ENCODE results near the gene CADPS2. TPM values are rescaled to one million over a fixed set of nuclear protein-coding genes. Genes with fewer than 3 reads are reported as not detected.

Gene CADPS2
- total RNA-seq, result 32.2 and 40.8 TPM in 2 replicates
- 9.6 and 11.5 TPM in 2 replicates for polyA plus RNA-seq
- 6.5 and 7.6 TPM in 2 replicates for polyA plus RNA-seq (2012)
- polyA minus RNA-seq (ENCODE audit: low replicate concordance), result 4.4 and 4.8 TPM in 2 replicates

- TF ChIP-seq CTCF (conservative IDR thresholded peaks at IDR 0.05 in 1 of 2, IDR thresholded peaks at IDR 0.05 in 1 of 2; ENCODE audit: low read depth in 1 of 2, low read length in 2 of 2) (peak; percentile 9 to 37), EZH2 (IDR thresholded peaks at IDR 0.05; ENCODE audit: low read length, missing control alignments) (no peak)
- peak within 1 kb of the TSS; percentile 85 for H3K9ac ChIP-seq (ENCODE audit: insufficient read depth, low read length)
- H3K79me2 ChIP-seq (ENCODE audit: control insufficient read depth, insufficient read depth, low read length), result no peaks in the 10 kb centered on the region
- peaks cover 5% of the 10 kb centered on the region for H3K4me1 ChIP-seq (ENCODE audit: control insufficient read depth, extremely low read depth, insufficient read depth, low read length)
- peak within 1 kb of the TSS; percentile 81 to 96 (median 88) for H3K4me3 ChIP-seq (replicated peaks in 1 of 4; ENCODE audit: control extremely low read depth in 1 of 4, insufficient read depth in 1 of 4, low read depth in 3 of 4, low read length in 4 of 4)
- H4K20me1 ChIP-seq (ENCODE audit: control insufficient read depth, extremely low read depth, insufficient read depth, low read length), result no peaks in the 10 kb centered on the region
- H3K27ac ChIP-seq (ENCODE audit: insufficient read depth, low read length), result peak within 1 kb of the TSS; percentile 85
- H2AFZ ChIP-seq (ENCODE audit: low read length), result peak within 1 kb of the TSS; percentile 99
- H3K36me3 ChIP-seq (ENCODE audit: control insufficient read depth, insufficient read depth, low read length), result no peaks in the 10 kb centered on the region
- H3K27me3 ChIP-seq (ENCODE audit: control insufficient read depth, insufficient read depth, low read length), result no peaks in the 10 kb centered on the region
- peak within 1 kb of the TSS; percentile 91 for H3K4me2 ChIP-seq (ENCODE audit: extremely low read depth, insufficient read depth, low read length)
- H3K9me3 ChIP-seq (ENCODE audit: control insufficient read depth, insufficient read depth, low read depth, low read length), result no peaks in the 10 kb centered on the region
- peak; percentile 86 to 90 for DNase-seq (ENCODE audit: low read depth in 2 of 2)
Observed at GRCh38 chr7:122886357-122887081, at the start of gene CADPS2. Gene CADPS2 (minus strand): TSS chr7:122886460. CDS start chr7:122886337, 123 bp downstream.

- Histone ChIP-seq H4K20me1 (ENCODE audit: control insufficient read depth, extremely low read depth, insufficient read depth, low read length) (no peaks in the 10 kb centered on the region), H3K36me3 (ENCODE audit: control insufficient read depth, insufficient read depth, low read length) (no peaks in the 10 kb centered on the region), H3K27ac (ENCODE audit: insufficient read depth, low read length) (no peak overlapping the region), H3K9ac (ENCODE audit: insufficient read depth, low read length) (no peak overlapping the region), H3K4me1 (ENCODE audit: control insufficient read depth, extremely low read depth, insufficient read depth, low read length) (no peaks in the 10 kb centered on the region), H3K27me3 (ENCODE audit: control insufficient read depth, insufficient read depth, low read length) (no peaks in the 10 kb centered on the region), H3K9me3 (ENCODE audit: control insufficient read depth, insufficient read depth, low read depth, low read length) (no peaks in the 10 kb centered on the region), H3K79me2 (ENCODE audit: control insufficient read depth, insufficient read depth, low read length) (no peaks in the 10 kb centered on the region), H3K4me3 (replicated peaks in 1 of 4; ENCODE audit: control extremely low read depth in 1 of 4, insufficient read depth in 1 of 4, low read depth in 3 of 4, low read length in 4 of 4) (no peak overlapping the region), H3K4me2 (ENCODE audit: extremely low read depth, insufficient read depth, low read length) (no peak overlapping the region), H2AFZ (ENCODE audit: low read length) (no peak overlapping the region)
- no peak for DNase-seq (ENCODE audit: low read depth in 2 of 2)
- TF ChIP-seq EZH2 (IDR thresholded peaks at IDR 0.05; ENCODE audit: low read length, missing control alignments) (no peak), CTCF (conservative IDR thresholded peaks at IDR 0.05 in 1 of 2, IDR thresholded peaks at IDR 0.05 in 1 of 2; ENCODE audit: low read depth in 1 of 2, low read length in 2 of 2) (no peak)
Observed at GRCh38 chr7:122935620-122936019, 49.4 kb upstream of the CADPS2 start.

DNA sequence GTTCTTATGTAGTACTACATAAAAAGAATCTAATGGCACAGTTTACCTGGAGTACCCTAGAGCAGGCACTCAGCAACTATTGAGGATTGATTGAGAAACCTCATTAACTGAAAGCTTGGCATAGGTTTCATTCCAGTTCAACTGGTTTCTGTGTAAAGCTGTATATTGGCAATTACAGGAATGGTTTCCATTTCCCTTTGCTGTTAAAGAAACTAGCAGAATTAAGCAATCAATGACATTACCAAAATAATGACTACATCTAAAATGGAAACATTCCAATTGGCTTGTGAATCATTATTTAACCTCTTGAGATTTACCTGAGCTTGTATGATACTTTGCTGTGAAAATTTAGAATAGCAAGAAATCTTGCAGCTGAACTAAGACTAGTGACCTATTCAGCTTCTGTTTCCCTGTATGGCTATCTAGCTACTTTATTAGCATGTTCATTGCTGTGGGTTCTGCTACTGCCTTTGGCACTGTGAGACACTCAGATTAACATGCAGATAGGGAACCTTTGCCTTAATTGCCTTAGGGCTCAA lies 33.5 kb upstream of the CADPS2 start:
- H3K4me2 ChIP-seq (ENCODE audit: extremely low read depth, insufficient read depth, low read length), result no peak overlapping the region
- H3K27ac ChIP-seq (ENCODE audit: insufficient read depth, low read length), result no peak overlapping the region
- no peak overlapping the region for H3K4me3 ChIP-seq (replicated peaks in 1 of 4; ENCODE audit: control extremely low read depth in 1 of 4, insufficient read depth in 1 of 4, low read depth in 3 of 4, low read length in 4 of 4)
- no peak overlapping the region for H3K9ac ChIP-seq (ENCODE audit: insufficient read depth, low read length)
- H3K36me3 ChIP-seq (ENCODE audit: control insufficient read depth, insufficient read depth, low read length), result no peaks in the 10 kb centered on the region
- no peaks in the 10 kb centered on the region for H3K79me2 ChIP-seq (ENCODE audit: control insufficient read depth, insufficient read depth, low read length)
- TF ChIP-seq CTCF (conservative IDR thresholded peaks at IDR 0.05 in 1 of 2, IDR thresholded peaks at IDR 0.05 in 1 of 2; ENCODE audit: low read depth in 1 of 2, low read length in 2 of 2) (no peak), EZH2 (IDR thresholded peaks at IDR 0.05; ENCODE audit: low read length, missing control alignments) (no peak)
- no peaks in the 10 kb centered on the region for H4K20me1 ChIP-seq (ENCODE audit: control insufficient read depth, extremely low read depth, insufficient read depth, low read length)
- no peaks in the 10 kb centered on the region for H3K9me3 ChIP-seq (ENCODE audit: control insufficient read depth, insufficient read depth, low read depth, low read length)
- H2AFZ ChIP-seq (ENCODE audit: low read length), result no peak overlapping the region
- H3K27me3 ChIP-seq (ENCODE audit: control insufficient read depth, insufficient read depth, low read length), result no peaks in the 10 kb centered on the region
- H3K4me1 ChIP-seq (ENCODE audit: control insufficient read depth, extremely low read depth, insufficient read depth, low read length), result no peaks in the 10 kb centered on the region
- no peak for DNase-seq (ENCODE audit: low read depth in 2 of 2)
